B cell (primary cell): Measurements from ENCODE around the gene PHC2. TPM values are rescaled to one million over a fixed set of nuclear protein-coding genes. Genes with fewer than 3 reads are reported as not detected.

Experiments
- ATAC-seq: fragments of 200-7000 bp; cut with Tn5 transposase; one replicate; pipeline ENCODE4 v1.10.0; 2021; ENCODE audit warnings: low read depth, mild to moderate bottlenecking, moderate number of reproducible peaks, moderate library complexity
- CTCF ChIA-PET: fragments of 350-600 bp; sonication (Branson Sonifier 250); formaldehyde crosslinking; loops from one replicate; lab custom pipeline; 2021; ENCODE audit warnings: antibody characterized with exemption, inconsistent platforms; lab: Charles Lee
- POLR2A ChIA-PET: fragments of 350-600 bp; sonication (Branson Sonifier 250); formaldehyde crosslinking; loops from one replicate; lab custom pipeline; 2021; ENCODE audit warnings: antibody characterized with exemption; lab: Charles Lee
- DNase-seq: peaks from one replicate; pipeline ENCODE4 v3.0.0; 2013
- H2AFZ ChIP-seq: 2 replicates; pipeline ENCODE4 v1.6.1; 2012; ENCODE audit warnings: mild to moderate bottlenecking, low read depth, low read length; ENCODE audit not compliant: insufficient read depth, poor library complexity, severe bottlenecking
- H3K27ac ChIP-seq, 2 donors: 1 replicate in 1 of 2; 2 replicates in 1 of 2; pipeline ENCODE4 v1.5.1; 2012 to 2013; ENCODE audit warnings: low read length in 2 of 2, mild to moderate bottlenecking in 2 of 2, moderate library complexity in 1 of 2
- H3K27me3 ChIP-seq, 4 experiments: fragments of 200-600 bp in 1 of 4; sonication (generic) in 1 of 4; replicated peaks in 1 of 4; 1 replicate in 2 of 4; 2 replicates in 2 of 4; pipeline versions ENCODE4 v1.6.1 to v1.7.0; 2013 to 2016; ENCODE audit warnings: low read length in 3 of 4, mild to moderate bottlenecking in 2 of 4, mixed read lengths in 1 of 4, moderate library complexity in 1 of 4; ENCODE audit not compliant: insufficient read depth in 4 of 4, control insufficient read depth in 3 of 4; ENCODE audit errors: control extremely low read depth in 1 of 4
- H3K36me3 ChIP-seq, 2 experiments: replicated peaks in 1 of 2; 1 replicate in 1 of 2; 2 replicates in 1 of 2; pipeline versions ENCODE4 v1.6.1 to v1.7.1; 2013; ENCODE audit warnings: low read length in 1 of 2; ENCODE audit not compliant: insufficient read depth in 2 of 2, control insufficient read depth in 1 of 2; ENCODE audit errors: control extremely low read depth in 1 of 2, extremely low read depth in 1 of 2
- H3K4me1 ChIP-seq, 2 donors: fragments of 200-600 bp in 1 of 2; sonication (generic) in 1 of 2; 1 replicate in 1 of 2; 2 replicates in 1 of 2; pipeline versions ENCODE4 v1.5.1 to v1.6.1; 2013 to 2017; ENCODE audit warnings: low read length in 2 of 2; ENCODE audit not compliant: control insufficient read depth in 2 of 2, insufficient read depth in 2 of 2
- H3K4me2 ChIP-seq: replicated peaks from 2 replicates; pipeline ENCODE3; 2012; ENCODE audit warnings: mild to moderate bottlenecking, low read depth, low read length; ENCODE audit not compliant: poor library complexity, severe bottlenecking
- H3K4me3 ChIP-seq, 5 experiments: fragments of 200-600 bp in 1 of 5; sonication (generic) in 1 of 5; 1 replicate in 3 of 5; 2 replicates in 2 of 5; pipeline versions ENCODE4 v1.5.1 to v1.7.0; 2011 to 2016; ENCODE audit warnings: low read length in 4 of 5, mild to moderate bottlenecking in 4 of 5, low read depth in 2 of 5, control low read depth in 1 of 5, moderate library complexity in 1 of 5; ENCODE audit not compliant: insufficient read depth in 1 of 5; ENCODE audit errors: control extremely low read depth in 1 of 5, extremely low read depth in 1 of 5
- H3K79me2 ChIP-seq: fragments of 200-600 bp; sonication (generic); one replicate; pipeline ENCODE4 v1.6.0; 2016; ENCODE audit warnings: low read length; ENCODE audit not compliant: control insufficient read depth, insufficient read depth
- H3K9ac ChIP-seq: fragments of 200-600 bp; sonication (generic); 2 replicates; pipeline ENCODE4 v1.6.1; 2017; ENCODE audit warnings: mild to moderate bottlenecking, low read length, moderate library complexity
- H3K9me3 ChIP-seq, 3 donors: one replicate each; pipeline versions ENCODE4 v1.6.1 to v1.7.1; 2013; ENCODE audit warnings: low read length in 2 of 3; ENCODE audit not compliant: control insufficient read depth in 2 of 3, insufficient read depth in 1 of 3; ENCODE audit errors: control extremely low read depth in 1 of 3
- H4K20me1 ChIP-seq: 2 replicates; pipeline ENCODE4 v1.6.0; 2012; ENCODE audit warnings: mild to moderate bottlenecking, low read length; ENCODE audit not compliant: insufficient read depth, control insufficient read depth, poor library complexity, severe bottlenecking
- H3K27ac Mint-ChIP-seq: one replicate; pipeline ENCODE4 v1.8.0; 2021; ENCODE audit warnings: mixed read lengths
- H3K27me3 Mint-ChIP-seq: one replicate; pipeline ENCODE4 v1.8.0; 2021; ENCODE audit warnings: mixed read lengths
- H3K4me1 Mint-ChIP-seq: one replicate; pipeline ENCODE4 v1.8.0; 2021; ENCODE audit warnings: mixed read lengths
- H3K4me3 Mint-ChIP-seq: one replicate; pipeline ENCODE4 v1.8.0; 2021; ENCODE audit warnings: mixed read lengths
- H3K9me3 Mint-ChIP-seq: one replicate; pipeline ENCODE4 v1.8.0; 2022; ENCODE audit warnings: mixed read lengths; ENCODE audit not compliant: insufficient read depth
- EZH2 ChIP-seq: IDR thresholded peaks from 2 replicates; pipeline ENCODE4 v1.6.1; 2012; ENCODE audit warnings: borderline replicate concordance, low read depth, mild to moderate bottlenecking, moderate library complexity, low read length; ENCODE audit not compliant: insufficient read depth, poor library complexity, severe bottlenecking
- WGBS: methylation state at CpG from one replicate; pipeline ENCODE4 v1.1.5; 2013; ENCODE audit warnings: missing lambda C conversion rate; ENCODE audit not compliant: insufficient coverage; 5-methylcytosine and 5-hydroxymethylcytosine counted together
- intact Hi-C: fragments of 100-400 bp; cut with micrococcal nuclease; formaldehyde crosslinking; loops from one replicate; pipeline ENCODE4 v1.10.0; 2022
- polyA plus RNA-seq: library from polyadenylated mRNA; depleted of rRNA; stranded (reverse); fragments of >200 nt; gene quantifications from 2 replicates; pipeline ENCODE4 v1.2.3, GENCODE V29; 2012
- total RNA-seq, 2 donors: library from RNA; stranded (reverse); fragments of 120-200 nt in 1 of 2; gene quantifications; 1 replicate in 1 of 2; 2 replicates in 1 of 2; pipeline versions ENCODE4 v1.2.3 to v1.2.4, GENCODE V29; 2013 to 2022
- TF ChIP-seq, protein P1 (sequence below): fragments of 200-600 bp; IDR thresholded peaks from one replicate; pipeline ENCODE4 v1.8.0; 2022; ENCODE audit warnings: antibody characterized with exemption, mild to moderate bottlenecking

Gene PHC2
- total and polyA plus RNA-seq, 2 donors (not counting 1 experiment from before 2014, with no cell fraction given), result 23.1 to 23.4 TPM

DNA sequence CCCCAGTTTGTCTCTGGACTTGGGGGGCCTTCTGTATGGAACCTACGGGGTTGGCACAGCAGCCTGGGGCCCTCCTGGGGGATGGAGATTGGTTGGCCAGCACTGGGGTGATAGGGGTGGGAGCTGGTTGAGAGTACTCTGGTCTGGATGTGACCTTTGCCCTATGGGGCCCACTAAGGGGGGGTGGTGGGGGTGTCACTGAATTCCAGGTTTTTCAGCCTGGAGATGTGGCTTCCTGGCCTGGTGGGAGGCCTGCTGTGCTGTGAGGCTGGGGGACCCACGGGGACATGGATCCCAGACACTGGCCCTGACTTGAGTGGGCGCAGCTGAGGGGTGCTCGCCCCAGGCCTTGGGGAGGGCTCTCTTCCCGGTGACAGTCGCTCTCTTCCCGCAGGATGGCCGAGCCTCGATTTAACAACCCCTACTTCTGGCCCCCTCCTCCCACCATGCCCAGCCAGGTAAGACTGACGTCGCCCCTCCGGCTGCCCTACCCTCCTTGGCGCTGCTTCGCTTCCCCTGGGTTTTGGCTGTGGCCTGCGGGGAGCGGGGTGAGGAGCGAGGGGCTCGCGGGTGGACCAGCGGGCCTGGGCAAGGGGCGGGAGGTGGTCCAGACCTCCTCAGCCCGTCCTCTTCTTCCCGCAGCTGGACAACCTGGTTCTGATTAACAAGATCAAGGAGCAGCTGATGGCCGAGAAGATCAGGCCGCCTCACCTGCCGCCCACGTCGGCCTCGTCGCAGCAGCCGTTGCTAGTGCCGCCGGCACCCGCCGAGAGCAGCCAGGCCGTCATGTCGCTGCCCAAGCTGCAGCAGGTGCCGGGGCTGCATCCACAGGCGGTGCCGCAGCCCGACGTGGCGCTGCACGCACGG lies 155.0 kb downstream of the PHC2 start:
- DNase-seq (no peak), ATAC-seq (no peak)
- ChIA-PET CTCF (no interaction called here), POLR2A (no interaction called here)
- Histone ChIP-seq H2AFZ (no peak overlapping the region), H3K4me3 (no peak overlapping the region), H3K27me3 (no peaks in the 10 kb centered on the region), H3K36me3 (peaks cover 0 to 24% of the 10 kb centered on the region in 2 experiments), H3K4me2 (no peak overlapping the region), H3K9ac (no peak overlapping the region), H3K9me3 (no peaks in the 10 kb centered on the region), H3K4me1 (peaks cover 0 to 12% of the 10 kb centered on the region in 2 donors), H4K20me1 (peaks cover 22% of the 10 kb centered on the region), H3K27ac (no peak overlapping the region), H3K79me2 (peaks cover 7% of the 10 kb centered on the region)
- Mint-ChIP-seq H3K4me3 (no peak overlapping the region), H3K27me3 (no peaks in the 10 kb centered on the region), H3K4me1 (peaks cover 23% of the 10 kb centered on the region), H3K9me3 (no peaks in the 10 kb centered on the region), H3K27ac (no peak overlapping the region)
- TF ChIP-seq, protein P1, sequence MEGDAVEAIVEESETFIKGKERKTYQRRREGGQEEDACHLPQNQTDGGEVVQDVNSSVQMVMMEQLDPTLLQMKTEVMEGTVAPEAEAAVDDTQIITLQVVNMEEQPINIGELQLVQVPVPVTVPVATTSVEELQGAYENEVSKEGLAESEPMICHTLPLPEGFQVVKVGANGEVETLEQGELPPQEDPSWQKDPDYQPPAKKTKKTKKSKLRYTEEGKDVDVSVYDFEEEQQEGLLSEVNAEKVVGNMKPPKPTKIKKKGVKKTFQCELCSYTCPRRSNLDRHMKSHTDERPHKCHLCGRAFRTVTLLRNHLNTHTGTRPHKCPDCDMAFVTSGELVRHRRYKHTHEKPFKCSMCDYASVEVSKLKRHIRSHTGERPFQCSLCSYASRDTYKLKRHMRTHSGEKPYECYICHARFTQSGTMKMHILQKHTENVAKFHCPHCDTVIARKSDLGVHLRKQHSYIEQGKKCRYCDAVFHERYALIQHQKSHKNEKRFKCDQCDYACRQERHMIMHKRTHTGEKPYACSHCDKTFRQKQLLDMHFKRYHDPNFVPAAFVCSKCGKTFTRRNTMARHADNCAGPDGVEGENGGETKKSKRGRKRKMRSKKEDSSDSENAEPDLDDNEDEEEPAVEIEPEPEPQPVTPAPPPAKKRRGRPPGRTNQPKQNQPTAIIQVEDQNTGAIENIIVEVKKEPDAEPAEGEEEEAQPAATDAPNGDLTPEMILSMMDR, result no peak
- no peak for TF ChIP-seq EZH2
- 97% methylated on average over 39 of the region's 45 CpGs for WGBS
- intact Hi-C loops, result no loop called here

- DNase-seq, result no peak
- TF ChIP-seq EZH2, result no peak
- TF ChIP-seq, protein P1, result no peak
- no peak for ATAC-seq
- no peak overlapping the region for H3K4me2 ChIP-seq
- H3K9me3 ChIP-seq, result no peaks in the 10 kb centered on the region
- H3K4me3 Mint-ChIP-seq, result no peak overlapping the region
- H3K9ac ChIP-seq, result no peak overlapping the region
- H3K4me1 ChIP-seq, result peaks cover 0 to 12% of the 10 kb centered on the region in 2 donors
- peaks cover 28% of the 10 kb centered on the region for H4K20me1 ChIP-seq
- ChIA-PET CTCF (interaction anchor here (4.2 kb wide), 1 partner anchor 21 kb away, joined by 19 read pairs; no protein-coding TSS in a partner anchor), POLR2A (no interaction called here)
- H3K27ac Mint-ChIP-seq, result no peak overlapping the region
- H2AFZ ChIP-seq, result no peak overlapping the region
- no peaks in the 10 kb centered on the region for H3K27me3 Mint-ChIP-seq
- 94% methylated on average over 6 of the region's 6 CpGs for WGBS
- H3K4me1 Mint-ChIP-seq, result peaks cover 23% of the 10 kb centered on the region
- no peak overlapping the region for H3K4me3 ChIP-seq
- no peaks in the 10 kb centered on the region for H3K27me3 ChIP-seq
- H3K27ac ChIP-seq, result no peak overlapping the region
- peaks cover 13% of the 10 kb centered on the region for H3K79me2 ChIP-seq
- no peaks in the 10 kb centered on the region for H3K9me3 Mint-ChIP-seq
- intact Hi-C loops, result no loop called here
- peaks cover 0 to 22% of the 10 kb centered on the region in 2 experiments for H3K36me3 ChIP-seq
Observed at GRCh38 chr1:33275195-33275594, 155.7 kb downstream of the PHC2 start.
